Activated CD4-positive, alpha-beta memory T cell treated with anti-CD3 and anti-CD28 coated beads, Interleukin-2, amount 10 ng/mL, durations not matched to agents 7 days and 5 days (primary cell): Measurements from ENCODE around the gene CALHM3. TPM values are rescaled to one million over a fixed set of nuclear protein-coding genes. Genes with fewer than 3 reads are reported as not detected.
"Not testable (repeated sequence)": the region's sequence is repeated elsewhere in the genome, so short reads cannot be mapped to it uniquely, and the experiment has no call there.

Source experiments
- CTCF ChIA-PET: fragments of 350-600 bp; sonication (Branson Sonifier 250); formaldehyde crosslinking; loops from one replicate; lab custom pipeline; 2021; ENCODE audit warnings: antibody characterized with exemption, inconsistent platforms; lab: Charles Lee
- POLR2A ChIA-PET: fragments of 350-600 bp; sonication (Branson Sonifier 250); formaldehyde crosslinking; loops from one replicate; lab custom pipeline; 2021; ENCODE audit warnings: antibody characterized with exemption; lab: Charles Lee
- DNase-seq: peaks from one replicate; pipeline ENCODE4 v3.0.0-alpha.2; 2020
- H3K27ac Mint-ChIP-seq: one replicate; pipeline ENCODE4 v1.8.0; 2021; ENCODE audit warnings: mild to moderate bottlenecking, mixed read lengths
- H3K27me3 Mint-ChIP-seq: one replicate; pipeline ENCODE4 v1.8.0; 2021; ENCODE audit warnings: mixed read lengths
- H3K36me3 Mint-ChIP-seq: one replicate; pipeline ENCODE4 v1.8.0; 2021; ENCODE audit warnings: low read depth, mixed read lengths
- H3K4me1 Mint-ChIP-seq: one replicate; pipeline ENCODE4 v1.8.0; 2021; ENCODE audit warnings: mixed read lengths
- H3K4me3 Mint-ChIP-seq: one replicate; pipeline ENCODE4 v1.8.0; 2021; ENCODE audit warnings: mild to moderate bottlenecking, mixed read lengths
- H3K9me3 Mint-ChIP-seq: one replicate; pipeline ENCODE4 v1.8.0; 2021; ENCODE audit warnings: mixed read lengths
- total RNA-seq, 2 experiments: library from RNA; stranded (reverse); gene quantifications; one replicate each; pipeline ENCODE4 v1.2.3, GENCODE V29; 2021

The CALHM3 gene
- total RNA-seq, 2 experiments from 2014 or later, result 0.48 to 0.53 TPM

DNA sequence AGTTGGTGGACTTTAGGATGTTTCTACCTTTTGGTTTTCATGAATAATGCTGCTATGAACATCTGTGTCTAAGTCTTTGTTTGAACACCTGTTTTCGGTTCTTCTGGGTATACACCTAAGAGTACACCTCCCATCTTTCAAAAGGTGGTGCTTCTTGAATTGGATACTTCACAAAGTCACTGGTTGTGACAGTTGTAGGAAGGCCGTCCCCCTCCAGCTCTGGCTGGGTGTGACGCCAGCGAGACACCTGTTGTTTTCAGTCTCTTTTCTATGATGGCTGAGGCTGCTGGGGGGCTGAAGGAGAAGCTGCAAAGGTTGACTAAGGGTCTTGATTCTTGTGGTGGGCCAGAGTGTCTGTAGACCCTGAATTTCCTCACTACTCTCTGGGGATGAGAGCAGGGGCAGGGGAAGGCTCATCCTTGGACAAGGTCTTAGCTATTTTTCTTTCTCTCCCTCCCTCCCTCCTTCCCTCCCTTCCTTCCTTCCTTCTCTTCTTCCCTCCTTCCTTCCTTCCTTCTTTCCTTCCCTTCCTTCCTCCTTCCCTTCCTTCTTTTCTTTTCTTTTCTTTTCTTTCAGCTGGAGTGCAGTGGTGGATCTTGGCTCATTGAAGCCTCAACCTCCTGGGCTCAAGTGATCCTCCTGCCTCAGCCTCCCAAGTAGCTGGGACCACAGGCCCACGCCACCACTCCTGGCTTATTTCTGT is 20.0 kb upstream of the CALHM3 start:
- H3K9me3 Mint-ChIP-seq, result no peaks in the 10 kb centered on the region
- H3K36me3 Mint-ChIP-seq, result peaks cover 2% of the 10 kb centered on the region
- ChIA-PET POLR2A (no interaction called here), CTCF (interaction anchor here (0.6 to 1.5 kb wide), 3 partner anchors 13 to 255 kb away, joined by 3 to 7 read pairs (median 4); no protein-coding TSS in a partner anchor)
- no peak overlapping the region for H3K27ac Mint-ChIP-seq
- H3K27me3 Mint-ChIP-seq, result peaks cover 78% of the 10 kb centered on the region
- no peak for DNase-seq
- peaks cover 32% of the 10 kb centered on the region for H3K4me1 Mint-ChIP-seq
- H3K4me3 Mint-ChIP-seq, result no peak overlapping the region

DNA sequence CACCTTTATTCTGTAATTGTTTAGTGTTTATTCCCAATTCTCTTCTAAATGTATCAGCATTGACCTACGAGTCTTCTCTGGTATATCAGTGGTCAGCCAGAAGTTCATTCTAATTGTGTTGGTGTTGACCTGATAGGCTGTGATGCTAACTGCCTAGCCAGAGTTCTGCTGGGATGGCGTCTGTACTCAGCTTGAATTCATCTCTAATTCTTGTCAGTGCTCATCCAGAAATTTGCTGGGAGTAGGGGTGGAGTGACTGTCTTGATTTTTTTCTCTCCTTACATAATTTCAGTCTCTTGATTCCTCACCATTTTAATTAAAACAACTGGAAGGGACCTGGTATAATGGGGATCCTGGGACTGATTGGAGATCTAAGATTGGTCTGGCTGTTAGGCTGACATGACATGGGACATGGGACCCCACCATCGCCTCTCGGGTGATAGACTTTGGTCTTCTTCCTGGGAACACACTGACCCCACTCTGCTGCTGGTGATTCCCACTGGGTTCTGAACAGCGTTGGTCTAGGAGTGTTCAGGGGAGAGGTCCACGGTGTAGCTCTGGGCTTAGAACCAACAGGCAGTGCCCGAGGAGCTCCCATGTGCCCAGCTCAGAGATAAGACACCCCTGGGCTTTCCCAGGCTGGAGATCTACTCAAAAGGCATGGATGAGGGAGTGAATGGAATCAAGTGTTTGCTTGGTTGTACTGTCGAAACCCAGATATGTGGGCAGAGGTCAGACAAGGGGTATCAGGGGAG is 18.3 kb upstream of the CALHM3 start:
- ChIA-PET POLR2A (no interaction called here), CTCF (interaction anchor here (0.8 to 1.5 kb wide), 3 partner anchors 12 to 80 kb away, joined by 3 to 6 read pairs (median 3); no protein-coding TSS in a partner anchor)
- Mint-ChIP-seq H3K27ac (no peak overlapping the region), H3K4me3 (no peak overlapping the region), H3K27me3 (peaks cover 78% of the 10 kb centered on the region), H3K4me1 (peaks cover 26% of the 10 kb centered on the region), H3K9me3 (no peaks in the 10 kb centered on the region), H3K36me3 (peaks cover 2% of the 10 kb centered on the region)
- no peak for DNase-seq

DNA sequence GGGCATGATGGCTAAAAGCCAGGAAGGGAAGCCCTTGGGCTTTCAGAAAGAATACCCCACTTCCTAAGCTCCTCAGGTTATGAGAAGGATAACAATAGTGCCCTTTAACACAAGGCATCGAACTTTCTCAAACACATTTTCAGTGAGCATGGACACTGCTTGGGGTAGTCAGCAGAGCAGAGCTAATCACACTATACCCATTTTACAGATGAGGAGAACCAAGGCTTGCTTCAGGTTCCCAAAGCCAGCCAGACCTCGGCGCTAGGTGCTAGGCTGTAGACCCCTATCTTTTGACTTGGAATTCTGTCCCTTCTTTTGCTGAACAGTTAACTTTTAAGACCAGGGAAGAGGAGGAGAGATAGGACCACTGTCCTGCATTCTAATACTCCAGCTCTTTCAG is 16.3 kb upstream of the CALHM3 start:
- peaks cover 21% of the 10 kb centered on the region for H3K4me1 Mint-ChIP-seq
- H3K27ac Mint-ChIP-seq, result no peak overlapping the region
- no peaks in the 10 kb centered on the region for H3K9me3 Mint-ChIP-seq
- no peak for DNase-seq
- H3K36me3 Mint-ChIP-seq, result peaks cover 2% of the 10 kb centered on the region
- POLR2A ChIA-PET, result interaction anchor here (1.3 kb wide), 1 partner anchor 89 kb away, joined by 3 read pairs; no protein-coding TSS in a partner anchor
- peaks cover 73% of the 10 kb centered on the region for H3K27me3 Mint-ChIP-seq
- CTCF ChIA-PET, result interaction anchor here (0.6 to 0.7 kb wide), 2 partner anchors 9 to 153 kb away, joined by 3 read pairs; no protein-coding TSS in a partner anchor
- peak overlapping the region; percentile 57 for H3K4me3 Mint-ChIP-seq

DNA sequence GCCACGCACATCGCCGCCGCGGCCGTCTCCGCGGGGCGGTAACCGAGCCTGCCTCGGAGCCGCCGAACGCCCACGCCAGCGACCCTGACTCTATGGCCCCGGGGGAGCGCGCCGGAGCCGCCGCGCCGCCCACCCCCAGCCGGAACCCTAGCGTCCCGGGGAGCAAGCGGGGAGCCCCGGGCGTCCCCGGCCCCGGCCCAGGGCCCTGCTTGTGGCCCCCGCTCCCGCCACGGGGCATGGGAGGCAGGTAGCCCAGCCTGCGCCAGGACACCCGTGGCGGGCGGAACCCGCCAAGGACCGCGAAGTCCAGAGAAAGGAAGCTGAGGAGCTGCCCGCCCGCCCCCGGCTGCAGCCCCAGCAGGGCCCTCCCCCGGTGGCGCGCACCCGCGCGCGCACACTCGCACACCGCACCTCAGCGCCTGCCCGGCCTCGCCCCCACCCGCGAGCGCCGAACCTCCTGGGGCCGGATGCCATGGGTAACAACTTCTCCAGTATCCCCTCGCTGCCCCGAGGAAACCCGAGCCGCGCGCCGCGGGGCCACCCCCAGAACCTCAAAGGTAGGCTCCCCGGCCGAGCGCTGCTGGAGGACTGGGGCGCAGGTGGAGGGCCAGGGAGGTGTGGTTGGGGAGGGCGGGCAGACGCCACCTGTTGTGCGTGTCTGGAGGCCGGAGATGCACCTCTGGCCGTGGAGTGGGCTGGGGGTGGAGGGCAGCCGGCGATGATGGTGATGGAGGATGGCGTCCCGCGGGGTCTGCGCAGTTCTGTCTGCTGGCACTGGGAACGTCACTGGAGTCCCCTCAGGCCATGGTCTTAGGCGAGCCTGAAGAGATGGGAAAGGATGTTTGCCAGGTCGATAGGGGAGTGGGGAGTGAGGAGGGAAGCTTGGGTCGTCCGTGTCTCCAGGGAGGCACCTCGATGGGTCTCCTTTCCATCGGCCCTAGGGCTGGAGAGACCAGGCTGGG is 15.2 kb upstream of the CALHM3 start:
- peaks cover 2% of the 10 kb centered on the region for H3K36me3 Mint-ChIP-seq
- H3K9me3 Mint-ChIP-seq, result no peaks in the 10 kb centered on the region
- no peak overlapping the region for H3K27ac Mint-ChIP-seq
- ChIA-PET POLR2A (interaction anchor here (1.4 to 2.8 kb wide), 2 partner anchors 10 to 43 kb away, joined by 3 to 13 read pairs; no protein-coding TSS in a partner anchor), CTCF (interaction anchor here (1.0 to 12.3 kb wide), 4 partner anchors 11 to 576 kb away, joined by 3 to 228 read pairs (median 6); partner anchors contain the start of gene CNNM2)
- peaks cover 68% of the 10 kb centered on the region for H3K27me3 Mint-ChIP-seq
- H3K4me3 Mint-ChIP-seq, result peak overlapping the region; percentile 57
- peaks cover 22% of the 10 kb centered on the region for H3K4me1 Mint-ChIP-seq
- DNase-seq, result peak; percentile 54

DNA sequence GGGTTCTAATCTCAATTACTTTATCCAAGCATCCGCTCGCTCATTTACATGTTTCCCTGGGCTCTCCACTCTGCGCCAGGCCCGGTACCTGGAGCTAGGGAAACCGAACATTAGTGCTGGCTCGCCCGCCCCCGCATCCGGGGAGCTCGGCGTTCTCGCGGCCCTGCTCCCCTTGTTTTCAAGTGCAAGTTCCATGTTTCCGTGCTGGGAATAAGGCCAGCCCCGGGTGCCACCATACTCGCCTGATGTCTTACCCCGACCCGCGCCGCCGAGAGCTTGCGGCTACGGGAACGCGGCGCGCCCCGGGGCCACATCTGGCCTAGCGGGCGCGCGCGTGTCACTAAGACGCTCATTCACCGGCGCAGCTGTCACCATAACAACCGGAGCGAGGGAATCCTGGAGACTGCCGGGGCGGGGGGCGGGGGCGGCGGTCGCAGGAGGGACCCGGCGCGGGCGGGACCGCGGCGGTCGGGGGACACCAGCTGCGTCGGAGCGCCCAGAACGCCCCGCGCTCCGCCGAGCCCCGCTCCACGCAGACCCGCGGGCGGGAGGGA is 14.4 kb upstream of the CALHM3 start, which contains the start of gene NEURL1:
Gene NEURL1 (plus strand): TSS at position 344 of the 554 bp plus-strand sequence. CDS start 683 bp downstream, outside the sequence.
- H3K27ac Mint-ChIP-seq, result no peak within 1 kb of the TSS
- H3K27me3 Mint-ChIP-seq, result peaks cover 61% of the 10 kb centered on the region
- ChIA-PET CTCF (interaction anchor here (0.7 to 12.3 kb wide), 5 partner anchors 10 to 576 kb away, joined by 3 to 228 read pairs (median 6); partner anchors contain the start of gene CNNM2), POLR2A (interaction anchor here (1.4 to 2.8 kb wide), 2 partner anchors 11 to 42 kb away, joined by 3 to 13 read pairs; no protein-coding TSS in a partner anchor)
- no peaks in the 10 kb centered on the region for H3K36me3 Mint-ChIP-seq
- peaks cover 22% of the 10 kb centered on the region for H3K4me1 Mint-ChIP-seq
- peak within 1 kb of the TSS; percentile 72 for H3K4me3 Mint-ChIP-seq
- DNase-seq, result peak; percentile 33
- no peaks in the 10 kb centered on the region for H3K9me3 Mint-ChIP-seq

DNA sequence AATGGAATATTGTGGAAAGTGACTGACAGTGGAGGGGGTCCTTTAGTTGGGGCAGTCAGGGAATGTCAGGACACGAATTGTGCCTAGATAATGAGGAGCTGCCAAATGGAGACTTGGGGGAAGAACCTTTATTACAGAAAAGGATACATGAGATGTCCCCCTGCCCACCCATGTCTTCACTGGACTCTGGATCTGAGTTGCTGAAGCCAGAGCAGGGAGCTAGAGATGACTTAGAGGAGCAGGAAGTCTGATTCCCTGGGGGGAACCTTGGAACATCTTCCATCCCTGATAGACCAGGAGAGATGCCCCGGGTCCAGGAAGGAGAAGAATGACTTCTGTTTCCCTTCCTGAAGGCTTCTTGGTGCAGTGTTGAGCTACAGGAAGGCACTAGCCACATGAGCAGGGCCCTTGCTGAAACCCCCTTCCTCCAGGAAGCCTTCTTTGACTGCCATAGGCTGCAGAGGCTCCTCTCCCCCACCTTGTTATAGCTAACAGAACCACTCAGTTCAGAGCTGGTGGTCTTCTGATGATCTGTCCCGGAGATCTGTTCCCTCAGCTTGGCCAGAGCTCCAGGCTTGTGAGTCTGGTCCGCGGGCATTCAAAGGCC is 13.7 kb upstream of the CALHM3 start:
- Mint-ChIP-seq H3K4me3 (peak overlapping the region; percentile 72), H3K9me3 (no peaks in the 10 kb centered on the region), H3K4me1 (peaks cover 22% of the 10 kb centered on the region), H3K27me3 (peaks cover 61% of the 10 kb centered on the region), H3K27ac (no peak overlapping the region), H3K36me3 (no peaks in the 10 kb centered on the region)
- DNase-seq, result no peak
- ChIA-PET CTCF (interaction anchor here (0.7 to 12.3 kb wide), 5 partner anchors 10 to 575 kb away, joined by 3 to 228 read pairs (median 6); partner anchors contain the start of gene CNNM2), POLR2A (interaction anchor here (0.5 to 2.8 kb wide), 4 partner anchors 12 to 59 kb away, joined by 3 to 13 read pairs (median 4); no protein-coding TSS in a partner anchor)

DNA sequence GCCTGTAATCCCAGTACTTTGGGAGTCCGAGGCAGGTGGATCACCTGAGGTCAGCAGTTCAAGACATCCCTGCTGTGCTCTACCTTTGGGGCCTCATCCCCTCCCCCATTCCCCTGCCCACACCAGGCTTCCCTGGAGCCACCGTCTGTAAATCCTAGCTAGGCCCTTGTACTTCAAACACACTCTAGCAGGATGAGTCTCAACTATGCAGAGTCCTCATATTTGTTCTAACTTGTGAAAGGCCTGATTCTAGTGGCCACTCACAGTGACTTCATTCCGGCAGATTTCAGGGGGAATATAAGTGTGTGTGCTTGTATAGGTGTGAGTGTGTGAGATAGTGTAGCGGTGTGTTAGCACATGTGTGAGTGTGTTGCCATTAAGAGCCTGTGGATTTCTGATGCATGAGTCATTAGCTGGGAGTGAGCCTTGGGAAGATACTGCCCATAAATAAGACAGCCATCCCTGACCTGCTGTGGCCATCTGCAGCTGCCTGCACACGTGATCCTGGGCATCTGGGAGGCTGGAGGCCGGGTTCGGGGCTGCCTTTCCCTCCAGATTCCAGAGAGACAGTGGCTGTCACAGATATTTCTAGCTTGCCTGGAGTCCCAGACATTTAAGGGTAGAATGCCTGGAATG is 12.8 kb upstream of the CALHM3 start:
- POLR2A ChIA-PET, result interaction anchor here (0.6 to 2.8 kb wide), 6 partner anchors 12 to 107 kb away, joined by 3 to 13 read pairs (median 3); no protein-coding TSS in a partner anchor
- CTCF ChIA-PET, result interaction anchor here (1.7 to 12.3 kb wide), 3 partner anchors 9 to 77 kb away, joined by 4 to 228 read pairs (median 6); no protein-coding TSS in a partner anchor
- H3K4me3 Mint-ChIP-seq, result no peak overlapping the region

DNA sequence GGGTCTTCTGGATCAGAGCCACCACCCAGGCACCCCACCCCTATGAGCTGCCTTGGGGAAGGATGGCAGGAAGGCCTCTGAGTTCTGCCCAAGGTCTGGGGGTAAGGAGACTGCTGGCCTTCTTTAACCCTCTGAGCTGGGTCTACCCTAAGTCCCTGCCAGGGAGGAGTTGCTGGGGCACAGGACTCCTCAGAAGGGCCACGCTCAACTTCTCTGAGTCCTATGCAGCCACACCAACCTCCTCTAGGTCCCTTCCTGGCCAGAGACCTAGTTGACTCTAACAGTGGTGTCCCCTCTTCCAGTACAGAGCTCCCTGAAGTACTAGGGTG is 11.9 kb upstream of the CALHM3 start:
- H3K36me3 Mint-ChIP-seq, result no peaks in the 10 kb centered on the region
- DNase-seq, result no peak
- CTCF ChIA-PET, result interaction anchor here (0.9 to 12.3 kb wide), 4 partner anchors 10 to 76 kb away, joined by 3 to 228 read pairs (median 4); no protein-coding TSS in a partner anchor
- POLR2A ChIA-PET, result interaction anchor here (0.6 to 1.1 kb wide), 3 partner anchors 16 to 64 kb away, joined by 3 read pairs; no protein-coding TSS in a partner anchor
- H3K9me3 Mint-ChIP-seq, result no peaks in the 10 kb centered on the region
- H3K27me3 Mint-ChIP-seq, result peaks cover 47% of the 10 kb centered on the region
- peaks cover 22% of the 10 kb centered on the region for H3K4me1 Mint-ChIP-seq
- no peak overlapping the region for H3K4me3 Mint-ChIP-seq
- no peak overlapping the region for H3K27ac Mint-ChIP-seq

More for the DNA sequence above, 12.8 kb upstream of the CALHM3 start:
- no peak for DNase-seq
- Mint-ChIP-seq H3K27ac (no peak overlapping the region), H3K36me3 (no peaks in the 10 kb centered on the region), H3K27me3 (peaks cover 52% of the 10 kb centered on the region), H3K4me1 (peaks cover 22% of the 10 kb centered on the region), H3K9me3 (no peaks in the 10 kb centered on the region)

DNA sequence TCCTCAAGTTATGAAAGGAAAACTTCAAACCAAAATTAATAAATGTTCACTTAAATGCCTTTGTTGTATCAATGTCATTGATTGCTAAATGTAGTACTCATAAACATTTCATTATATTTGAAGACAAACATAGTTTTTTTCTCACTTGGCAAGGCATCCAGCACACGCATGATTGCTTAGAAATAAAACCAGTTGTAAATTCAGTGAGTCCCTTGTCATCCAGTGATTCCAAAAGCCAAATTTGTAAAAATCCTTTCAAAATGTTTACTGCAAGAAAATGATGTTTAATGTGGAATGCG is 8.3 kb upstream of the CALHM3 start:
- CTCF ChIA-PET, result interaction anchor here (12.3 kb wide), 1 partner anchor 72 kb away, joined by 228 read pairs; no protein-coding TSS in a partner anchor
- Mint-ChIP-seq H3K27me3 (peaks cover 22% of the 10 kb centered on the region), H3K9me3 (no peaks in the 10 kb centered on the region), H3K4me3 (no peak overlapping the region), H3K36me3 (no peaks in the 10 kb centered on the region), H3K27ac (no peak overlapping the region), H3K4me1 (peaks cover 15% of the 10 kb centered on the region)
- POLR2A ChIA-PET, result interaction anchor here (2.4 kb wide), 1 partner anchor 35 kb away, joined by 7 read pairs; the partner anchor contains the start of gene CALHM2
- no peak for DNase-seq

DNA sequence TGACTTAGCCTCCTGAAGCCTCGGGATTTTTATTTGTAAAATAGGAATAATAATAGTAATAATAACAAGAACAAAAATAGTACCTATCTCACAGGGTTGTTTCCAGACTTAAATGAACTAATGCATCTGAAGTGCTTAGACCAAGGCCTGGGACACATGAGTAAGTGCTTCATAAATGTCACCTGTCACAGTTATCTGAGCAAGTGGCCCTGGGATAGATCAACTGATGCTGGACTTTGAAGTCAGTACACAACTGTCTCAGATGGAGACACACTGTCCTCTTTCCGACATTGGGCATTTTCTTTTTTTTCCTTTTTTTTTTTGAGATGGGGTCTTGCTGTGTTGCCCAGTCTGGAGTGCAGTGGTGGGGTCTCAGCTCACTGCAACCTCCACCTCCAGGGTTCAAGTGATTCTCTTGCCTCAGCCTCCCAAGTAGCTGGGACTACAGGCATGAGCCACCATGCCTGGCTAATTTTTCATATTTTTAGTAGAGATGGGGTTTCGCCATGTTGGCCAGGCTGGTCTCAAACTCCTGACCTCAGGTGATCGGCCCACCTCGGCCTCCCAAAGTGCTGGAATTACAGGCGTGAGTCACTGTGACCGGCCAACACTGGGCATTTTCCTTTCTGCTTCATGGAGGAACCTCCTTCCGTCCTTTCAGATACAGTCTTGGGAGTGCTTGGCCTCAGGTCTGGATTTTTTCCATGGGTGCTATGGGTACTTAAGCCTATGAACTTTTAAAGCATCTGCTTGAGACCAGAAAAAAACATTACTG is 7.8 kb upstream of the CALHM3 start:
- ChIA-PET POLR2A (interaction anchor here (2.4 kb wide), 1 partner anchor 34 kb away, joined by 7 read pairs; the partner anchor contains the start of gene CALHM2), CTCF (interaction anchor here (1.0 to 12.3 kb wide), 12 partner anchors 10 to 133 kb away, joined by 3 to 228 read pairs (median 4); partner anchors contain the start of gene CALHM2)
- not testable (repeated sequence) for H3K4me3 Mint-ChIP-seq, H3K9me3 Mint-ChIP-seq, H3K27ac Mint-ChIP-seq, H3K36me3 Mint-ChIP-seq, DNase-seq
- Mint-ChIP-seq H3K27me3 (peaks cover 16% of the 10 kb centered on the region), H3K4me1 (peaks cover 20% of the 10 kb centered on the region)
